GM18508 (cell line): ENCODE measurements around the gene SACS.
"Not testable (repeated sequence)": the region's sequence is repeated elsewhere in the genome, so short reads cannot be mapped to it uniquely, and the experiment has no call there.

Experiments used
- ATAC-seq: cut with Tn5 transposase; IDR thresholded peaks from one replicate; pipeline ENCODE4 v1.9.1; 2021; ENCODE audit warnings: moderate number of reproducible peaks; ENCODE audit not compliant: insufficient read depth, unreplicated experiment

Gene SACS

GRCh38 chr13:23322353-23323336, 110.9 kb downstream of the SACS start:
- no peak for ATAC-seq

- peak; percentile 83 for ATAC-seq
These were observed 111.8 kb downstream of the SACS start for GRCh38 chr13:23321535-23322241.

GRCh38 chr13:23320926-23321534, 112.5 kb downstream of the SACS start:
- peak; percentile 12 for ATAC-seq

GRCh38 chr13:23319883-23320224, 113.6 kb downstream of the SACS start:
- ATAC-seq = no peak

GRCh38 chr13:23314837-23315236, 118.7 kb downstream of the SACS start:
- ATAC-seq = not testable (repeated sequence)

- no peak for ATAC-seq
These were observed 140.9 kb downstream of the SACS start for GRCh38 chr13:23292586-23292985.

GRCh38 chr13:23289917-23290357, 143.6 kb downstream of the SACS start:
- no peak for ATAC-seq

GRCh38 chr13:23288995-23289394, 144.5 kb downstream of the SACS start:
- no peak for ATAC-seq

GRCh38 chr13:23288564-23288963, 144.9 kb downstream of the SACS start:
- no peak for ATAC-seq

GRCh38 chr13:23279321-23279720, 154.2 kb downstream of the SACS start:
- no peak for ATAC-seq
